GM12874 (cell line): ENCODE measurements around the gene DPP10.

ENCODE experiments used
- TF ChIP-seq, protein P1 (sequence below): IDR thresholded peaks from 2 replicates; pipeline ENCODE4 v1.5.1; 2011; ENCODE audit warnings: low read depth, mild to moderate bottlenecking, control low read depth, low read length, moderate library complexity; ENCODE audit not compliant: insufficient read depth

DPP10 gene

DNA sequence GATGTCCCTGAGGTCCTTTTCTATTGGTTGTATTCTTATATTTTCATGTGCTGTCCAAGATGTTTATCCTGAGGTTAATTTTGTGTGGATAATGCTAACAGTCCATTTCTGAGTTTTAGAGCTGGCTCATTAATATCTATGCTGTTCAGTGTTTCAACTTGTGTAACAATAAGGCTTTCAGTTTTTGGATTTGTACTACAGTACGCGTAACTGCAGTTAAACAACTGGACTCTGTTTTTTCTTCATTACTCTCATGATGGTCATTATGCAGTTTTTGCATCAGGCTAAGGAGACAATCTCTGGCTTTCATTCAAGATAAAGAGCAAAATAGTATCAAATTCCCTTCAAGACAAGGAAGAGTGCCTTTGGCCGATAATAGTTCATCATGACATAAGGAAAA, 1364.8 kb downstream of the DPP10 start:
- TF ChIP-seq, protein P1, sequence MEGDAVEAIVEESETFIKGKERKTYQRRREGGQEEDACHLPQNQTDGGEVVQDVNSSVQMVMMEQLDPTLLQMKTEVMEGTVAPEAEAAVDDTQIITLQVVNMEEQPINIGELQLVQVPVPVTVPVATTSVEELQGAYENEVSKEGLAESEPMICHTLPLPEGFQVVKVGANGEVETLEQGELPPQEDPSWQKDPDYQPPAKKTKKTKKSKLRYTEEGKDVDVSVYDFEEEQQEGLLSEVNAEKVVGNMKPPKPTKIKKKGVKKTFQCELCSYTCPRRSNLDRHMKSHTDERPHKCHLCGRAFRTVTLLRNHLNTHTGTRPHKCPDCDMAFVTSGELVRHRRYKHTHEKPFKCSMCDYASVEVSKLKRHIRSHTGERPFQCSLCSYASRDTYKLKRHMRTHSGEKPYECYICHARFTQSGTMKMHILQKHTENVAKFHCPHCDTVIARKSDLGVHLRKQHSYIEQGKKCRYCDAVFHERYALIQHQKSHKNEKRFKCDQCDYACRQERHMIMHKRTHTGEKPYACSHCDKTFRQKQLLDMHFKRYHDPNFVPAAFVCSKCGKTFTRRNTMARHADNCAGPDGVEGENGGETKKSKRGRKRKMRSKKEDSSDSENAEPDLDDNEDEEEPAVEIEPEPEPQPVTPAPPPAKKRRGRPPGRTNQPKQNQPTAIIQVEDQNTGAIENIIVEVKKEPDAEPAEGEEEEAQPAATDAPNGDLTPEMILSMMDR, result no peak

DNA sequence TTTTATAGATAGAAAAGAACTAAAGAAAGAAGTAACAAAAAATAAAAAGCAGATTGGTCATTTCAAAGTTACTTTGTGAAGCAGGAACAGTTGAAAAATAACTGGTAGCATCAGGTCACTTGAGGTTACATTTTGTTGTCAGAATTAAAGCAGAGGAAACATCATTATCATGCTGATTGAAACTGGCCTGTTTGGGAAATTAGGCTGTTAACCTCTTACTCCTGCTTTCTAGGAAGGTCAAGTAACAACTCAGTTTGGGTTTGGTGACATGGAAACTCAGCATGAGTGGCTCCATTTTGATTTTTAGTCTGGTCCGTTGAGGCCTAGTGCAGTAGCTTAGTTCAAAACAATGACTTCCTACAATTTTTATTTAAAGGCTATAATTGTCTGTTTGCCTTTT, 1383.5 kb downstream of the DPP10 start:
- TF ChIP-seq, protein P1, result no peak

DNA sequence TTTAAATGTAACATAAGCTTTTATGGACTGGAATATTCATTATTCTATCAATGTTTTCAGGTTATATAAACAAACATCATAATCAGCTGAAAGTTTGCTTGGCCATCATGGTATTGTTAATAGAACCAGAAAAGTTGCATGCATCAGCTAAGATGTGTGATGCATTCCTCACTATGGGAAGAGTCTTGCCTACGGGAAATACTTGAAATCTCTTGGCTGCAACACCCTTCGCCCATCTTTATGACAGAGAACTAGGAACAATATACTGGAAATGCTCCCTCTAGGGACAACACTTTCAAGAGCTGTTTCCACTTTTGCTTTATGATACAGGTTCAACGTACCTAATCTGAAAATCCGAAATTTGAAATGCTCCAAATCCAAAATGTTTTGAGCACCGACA, 1390.8 kb downstream of the DPP10 start:
- TF ChIP-seq, protein P1, result no peak

DNA sequence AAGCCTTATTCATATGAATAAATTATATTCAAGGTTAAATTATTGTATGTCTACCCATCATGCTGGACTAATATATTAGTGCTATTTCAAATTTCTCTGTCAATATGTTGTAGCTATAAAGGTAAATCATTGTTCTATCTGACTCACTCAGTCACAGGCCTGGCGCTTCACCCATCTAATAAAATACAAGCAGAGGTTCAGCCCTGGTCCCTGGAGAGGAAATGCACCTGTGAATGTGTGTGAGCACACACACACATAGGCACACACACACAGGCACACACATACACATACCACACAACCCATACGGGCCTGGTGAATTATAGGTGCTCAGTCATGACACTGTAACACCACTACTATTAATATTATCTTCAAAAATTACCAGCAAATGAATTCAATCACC, 1396.1 kb downstream of the DPP10 start:
- TF ChIP-seq, protein P1, result no peak

DNA sequence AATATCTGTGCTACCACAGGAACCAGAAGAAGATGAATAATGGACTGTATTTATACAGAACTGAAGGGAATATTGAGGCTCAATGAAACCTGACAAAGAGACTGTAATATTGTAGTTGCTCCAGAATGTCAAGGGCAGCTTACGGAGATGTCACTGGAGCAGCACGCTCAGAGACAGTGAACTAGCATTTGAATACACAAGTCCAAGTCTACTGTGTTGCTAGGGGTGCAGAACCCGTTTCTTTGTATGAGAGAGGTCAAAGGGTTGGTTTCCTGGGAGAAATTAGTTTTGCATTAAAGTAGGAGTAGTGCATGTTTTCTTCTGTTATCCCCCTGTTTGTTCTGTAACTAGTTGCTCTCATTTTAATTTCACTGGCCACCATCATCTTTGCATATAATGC, 1399.9 kb downstream of the DPP10 start:
- TF ChIP-seq, protein P1, result no peak

DNA sequence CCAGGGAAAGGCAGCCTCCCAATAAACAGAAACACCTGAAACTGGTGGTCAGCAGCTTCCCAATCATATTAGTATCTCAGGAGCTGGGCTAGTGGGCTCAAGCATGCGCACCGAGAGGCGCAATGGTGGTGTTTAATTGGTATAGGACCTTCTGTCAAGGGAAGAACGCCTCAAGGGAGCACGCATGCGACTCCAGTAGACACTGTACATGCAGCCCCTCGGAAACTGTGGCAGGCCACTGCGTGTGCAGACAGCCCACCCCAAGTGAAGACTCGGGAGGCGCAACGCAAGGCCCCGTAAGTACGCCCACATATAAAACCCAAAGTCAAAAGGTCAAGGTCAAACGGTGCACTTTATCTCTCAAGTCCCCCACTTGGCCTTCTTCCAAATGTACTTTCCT, 1405.8 kb downstream of the DPP10 start:
- TF ChIP-seq, protein P1, result no peak

DNA sequence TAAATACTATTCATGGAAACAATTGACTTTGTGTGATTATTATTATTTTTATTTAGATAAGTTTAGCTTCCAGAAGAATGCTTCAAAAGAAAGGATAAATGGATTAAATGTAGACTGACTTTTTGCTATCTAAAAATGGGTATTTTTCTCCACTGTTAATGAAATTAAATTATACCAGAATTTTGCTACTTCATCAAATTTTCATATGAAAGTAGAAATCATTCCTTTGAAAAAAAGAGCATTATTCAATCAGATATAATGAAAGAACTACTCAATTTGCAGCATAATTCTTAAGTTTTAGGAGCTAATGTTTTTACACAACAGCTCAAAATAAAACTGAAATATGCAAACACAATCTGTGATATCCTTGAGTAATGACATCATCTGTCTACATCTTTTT, 1424.6 kb downstream of the DPP10 start:
- TF ChIP-seq, protein P1, result no peak

DNA sequence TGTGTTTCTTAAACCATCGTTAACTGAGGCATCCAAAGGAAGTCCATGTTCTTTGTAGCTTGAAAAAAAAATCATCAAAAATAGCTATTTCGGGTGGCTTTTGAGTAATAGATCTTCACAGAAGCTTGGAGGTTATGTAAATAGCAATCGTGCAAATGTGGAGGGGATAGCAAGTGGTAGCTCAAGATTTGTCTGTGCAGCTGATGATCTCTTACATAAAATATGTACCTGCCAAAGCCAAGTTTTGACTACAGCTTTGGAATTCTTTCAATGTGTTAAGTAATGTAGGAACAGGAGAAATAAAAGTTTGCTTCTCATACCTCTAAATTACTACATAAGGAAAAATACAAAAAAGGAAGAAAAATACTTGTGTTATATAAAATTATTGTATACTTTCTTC, 1432.0 kb downstream of the DPP10 start:
- TF ChIP-seq, protein P1, result no peak
